Fibroblast of lung (primary cell): Measurements from ENCODE around the gene CARD19. TPM values are rescaled to one million over a fixed set of nuclear protein-coding genes. Genes with fewer than 3 reads are reported as not detected.

ENCODE experiments used
- DNase-seq, 2 donors: peaks; one replicate each; pipeline versions ENCODE4 v3.0.0 to v3.0.0-alpha.2; 2010; ENCODE audit warnings: low read depth in 2 of 2
- H2AFZ ChIP-seq: 2 replicates; pipeline ENCODE4 v1.5.1; 2012; ENCODE audit warnings: low read length, control low read depth, inconsistent platforms
- H3K27ac ChIP-seq: 2 replicates; pipeline ENCODE4 v1.5.1; 2011; ENCODE audit warnings: low read length, control low read depth; ENCODE audit not compliant: insufficient read depth
- H3K27me3 ChIP-seq: 2 replicates; pipeline ENCODE4 v1.5.1; 2011; ENCODE audit warnings: mild to moderate bottlenecking, low read length; ENCODE audit not compliant: control insufficient read depth, insufficient read depth
- H3K36me3 ChIP-seq: 2 replicates; pipeline ENCODE4 v1.5.1; 2011; ENCODE audit warnings: low read length; ENCODE audit not compliant: control insufficient read depth, insufficient read depth
- H3K4me1 ChIP-seq: 2 replicates; pipeline ENCODE4 v1.5.1; 2011; ENCODE audit warnings: low read length; ENCODE audit not compliant: control insufficient read depth, insufficient read depth; ENCODE audit errors: extremely low read depth
- H3K4me2 ChIP-seq: 2 replicates; pipeline ENCODE4 v1.5.1; 2011; ENCODE audit warnings: low read length, control low read depth; ENCODE audit not compliant: insufficient read depth; ENCODE audit errors: extremely low read depth
- H3K4me3 ChIP-seq, 4 experiments: fragments of 200-600 bp in 1 of 4; sonication (generic) in 1 of 4; replicated peaks in 1 of 4; 2 replicates each; pipeline ENCODE4 v1.5.1; 2011 to 2016; ENCODE audit warnings: low read length in 4 of 4, low read depth in 3 of 4, mild to moderate bottlenecking in 3 of 4, control low read depth in 2 of 4, inconsistent platforms in 1 of 4, mixed read lengths in 1 of 4; ENCODE audit not compliant: insufficient read depth in 1 of 4; ENCODE audit errors: control extremely low read depth in 1 of 4
- H3K79me2 ChIP-seq: 2 replicates; pipeline ENCODE4 v1.5.1; 2012; ENCODE audit warnings: mild to moderate bottlenecking, low read length, inconsistent platforms; ENCODE audit not compliant: control insufficient read depth, insufficient read depth
- H3K9ac ChIP-seq: 2 replicates; pipeline ENCODE4 v1.5.1; 2011; ENCODE audit warnings: mild to moderate bottlenecking, low read length, control low read depth; ENCODE audit not compliant: insufficient read depth
- H3K9me3 ChIP-seq: 2 replicates; pipeline ENCODE4 v1.5.1; 2012; ENCODE audit warnings: low read depth, low read length; ENCODE audit not compliant: control insufficient read depth, insufficient read depth
- H4K20me1 ChIP-seq: 2 replicates; pipeline ENCODE4 v1.5.1; 2011; ENCODE audit warnings: low read length; ENCODE audit not compliant: control insufficient read depth, insufficient read depth; ENCODE audit errors: extremely low read depth
- EZH2 ChIP-seq: IDR thresholded peaks from 2 replicates; pipeline ENCODE4 v1.5.1; 2012; ENCODE audit warnings: low read length, control low read depth, mild to moderate bottlenecking; ENCODE audit errors: missing control alignments
- polyA plus RNA-seq, 2 donors: library from polyadenylated mRNA; depleted of rRNA in 1 of 2; stranded (reverse) in 1 of 2; unstranded in 1 of 2; fragments of >200 nt; gene quantifications; 2 replicates each; pipeline ENCODE4 v1.2.1, GENCODE V29; 2011 to 2012; ENCODE audit warnings: missing spikeins in 1 of 2
- total RNA-seq: library from RNA; depleted of rRNA; stranded (reverse); fragments of >200 nt; gene quantifications from 2 replicates; pipeline ENCODE4 v1.2.1, GENCODE V29; 2014
- TF ChIP-seq, protein P1 (sequence below), 2 donors: IDR thresholded peaks in 1 of 2; conservative IDR thresholded peaks in 1 of 2; 1 replicate in 1 of 2; 2 replicates in 1 of 2; pipeline ENCODE4 v1.5.1; 2011 to 2012; ENCODE audit warnings: low read length in 2 of 2, control low read depth in 1 of 2, inconsistent platforms in 1 of 2, low read depth in 1 of 2, mild to moderate bottlenecking in 1 of 2

The CARD19 gene
- total and polyA plus RNA-seq, 2 donors (not counting 1 experiment from before 2014, with no cell fraction given) = 30.2 to 91.0 TPM

GRCh38 chr9:93097511-93098201 lies 1.6 kb downstream of the CARD19 start:
- Histone ChIP-seq H3K4me3 (peak overlapping the region; percentile 81 to 86 (median 85)), H4K20me1 (no peaks in the 10 kb centered on the region), H3K27me3 (no peaks in the 10 kb centered on the region), H3K4me1 (peaks cover 19% of the 10 kb centered on the region), H3K4me2 (peak overlapping the region; percentile 81), H3K9ac (no peak overlapping the region), H2AFZ (no peak overlapping the region), H3K36me3 (peaks cover 1% of the 10 kb centered on the region), H3K79me2 (peaks cover 58% of the 10 kb centered on the region), H3K27ac (peak overlapping the region; percentile 87), H3K9me3 (no peaks in the 10 kb centered on the region)
- no peak for TF ChIP-seq EZH2
- TF ChIP-seq, protein P1, sequence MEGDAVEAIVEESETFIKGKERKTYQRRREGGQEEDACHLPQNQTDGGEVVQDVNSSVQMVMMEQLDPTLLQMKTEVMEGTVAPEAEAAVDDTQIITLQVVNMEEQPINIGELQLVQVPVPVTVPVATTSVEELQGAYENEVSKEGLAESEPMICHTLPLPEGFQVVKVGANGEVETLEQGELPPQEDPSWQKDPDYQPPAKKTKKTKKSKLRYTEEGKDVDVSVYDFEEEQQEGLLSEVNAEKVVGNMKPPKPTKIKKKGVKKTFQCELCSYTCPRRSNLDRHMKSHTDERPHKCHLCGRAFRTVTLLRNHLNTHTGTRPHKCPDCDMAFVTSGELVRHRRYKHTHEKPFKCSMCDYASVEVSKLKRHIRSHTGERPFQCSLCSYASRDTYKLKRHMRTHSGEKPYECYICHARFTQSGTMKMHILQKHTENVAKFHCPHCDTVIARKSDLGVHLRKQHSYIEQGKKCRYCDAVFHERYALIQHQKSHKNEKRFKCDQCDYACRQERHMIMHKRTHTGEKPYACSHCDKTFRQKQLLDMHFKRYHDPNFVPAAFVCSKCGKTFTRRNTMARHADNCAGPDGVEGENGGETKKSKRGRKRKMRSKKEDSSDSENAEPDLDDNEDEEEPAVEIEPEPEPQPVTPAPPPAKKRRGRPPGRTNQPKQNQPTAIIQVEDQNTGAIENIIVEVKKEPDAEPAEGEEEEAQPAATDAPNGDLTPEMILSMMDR (conservative IDR thresholded peaks at IDR 0.05 in 1 of 2, IDR thresholded peaks at IDR 0.05 in 1 of 2; ENCODE audit: low read depth in 1 of 2, low read length in 2 of 2) = no peak
- no peak for DNase-seq

DNA sequence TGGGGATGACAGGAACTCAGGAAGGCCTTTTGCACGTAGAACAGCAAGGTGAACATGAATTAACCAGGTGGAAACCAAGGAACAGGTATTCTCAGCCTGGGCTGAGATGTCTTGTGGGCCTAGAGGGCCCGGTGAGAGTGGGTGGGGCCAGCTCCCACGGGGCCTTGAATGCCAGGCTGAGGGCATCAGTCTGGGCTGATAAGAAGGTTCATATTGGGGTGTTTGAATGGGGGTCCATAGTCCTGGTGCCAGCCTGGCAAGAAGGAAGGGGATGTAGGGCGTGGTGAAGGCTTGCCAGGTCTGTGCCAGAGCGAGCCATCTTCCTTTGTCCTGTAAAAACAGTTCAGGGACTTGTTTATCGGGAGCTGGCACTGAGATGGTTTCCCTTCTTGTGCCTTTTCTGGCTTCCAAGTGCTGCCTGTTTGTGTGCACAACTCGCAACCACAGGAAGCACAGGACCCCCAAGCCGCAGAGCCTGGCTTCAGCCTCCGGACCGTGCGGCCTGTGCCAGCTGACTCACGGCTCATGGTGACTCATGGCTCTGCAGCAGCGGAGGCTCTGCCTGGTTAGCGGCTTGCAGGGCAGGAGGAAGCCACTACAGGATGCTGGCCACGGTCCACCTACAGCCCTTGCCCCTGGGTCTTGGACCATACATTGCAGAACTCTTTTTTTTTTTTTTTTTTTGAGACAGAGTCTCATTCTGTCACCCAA lies 2.4 kb downstream of the CARD19 start:
- Histone ChIP-seq H2AFZ (no peak overlapping the region), H3K79me2 (peaks cover 64% of the 10 kb centered on the region)

More for the DNA sequence above, 2.4 kb downstream of the CARD19 start:
- no peak for TF ChIP-seq EZH2
- TF ChIP-seq, protein P1 (conservative IDR thresholded peaks at IDR 0.05 in 1 of 2, IDR thresholded peaks at IDR 0.05 in 1 of 2; ENCODE audit: low read depth in 1 of 2, low read length in 2 of 2) = no peak
- H3K27ac ChIP-seq = peak overlapping the region; percentile 87
- peaks cover 1% of the 10 kb centered on the region for H3K36me3 ChIP-seq
- H3K27me3 ChIP-seq = no peaks in the 10 kb centered on the region
- peak overlapping the region; percentile 31 to 86 (median 82) for H3K4me3 ChIP-seq
- H4K20me1 ChIP-seq = no peaks in the 10 kb centered on the region
- peak; percentile 99 for DNase-seq
- no peaks in the 10 kb centered on the region for H3K9me3 ChIP-seq
- peaks cover 19% of the 10 kb centered on the region for H3K4me1 ChIP-seq
- H3K4me2 ChIP-seq = peak overlapping the region; percentile 81
- peak overlapping the region; percentile 20 for H3K9ac ChIP-seq
